ENCODE measurements around the gene CATSPER2.
"Not testable (repeated sequence)": the region's sequence is repeated elsewhere in the genome, so short reads cannot be mapped to it uniquely, and the experiment has no call there.

- not testable (repeated sequence) for TF ChIP-seq EZH2phosphoT487 (IDR thresholded peaks at IDR 0.05; ENCODE audit: borderline replicate concordance, low read depth, low read length); CTCF (conservative IDR thresholded peaks at IDR 0.05; ENCODE audit: low read length)
Measured at GRCh38 chr15:43689604-43690301, 41.1 kb upstream of the CATSPER2 start.

All from OCI-LY7 (cell line).